ENCODE data around the gene PARK7. TPM values are rescaled to one million over a fixed set of nuclear protein-coding genes. Genes with fewer than 3 reads are reported as not detected.

PARK7 gene
- total RNA-seq, 1 experiment from 2014 or later, result 448 TPM

DNA sequence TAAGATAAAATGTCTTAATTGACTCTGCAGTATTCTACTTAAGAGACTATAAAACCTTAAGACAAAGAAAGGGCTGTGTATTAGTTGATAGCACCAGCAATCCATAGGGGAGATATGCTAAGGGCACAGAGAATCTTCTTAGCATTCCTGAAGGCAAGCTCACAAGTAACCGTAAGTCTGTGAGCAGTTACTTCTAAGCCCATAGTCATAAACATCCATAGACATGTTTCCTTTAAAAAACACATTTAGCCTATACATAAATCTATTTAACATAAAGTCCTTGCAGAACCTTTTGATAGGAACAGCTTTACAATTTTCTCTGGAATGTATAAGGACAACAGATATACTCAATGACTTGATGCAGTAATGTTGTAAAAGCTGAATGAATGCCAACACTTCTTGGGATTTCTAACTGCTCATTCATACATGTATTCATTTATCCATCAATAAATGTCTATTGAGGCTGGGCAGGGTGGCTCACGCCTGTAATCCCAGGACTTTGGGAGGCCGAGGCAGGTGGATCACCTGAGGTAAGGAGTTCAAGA, 70.9 kb downstream of the PARK7 start:
- ChIA-PET POLR2A (interaction anchor here (0.6 to 1.1 kb wide), 3 partner anchors 46 to 282 kb away, joined by 3 to 12 read pairs (median 3); no protein-coding TSS in a partner anchor), CTCF (interaction anchor here (1.4 kb wide), 1 partner anchor 282 kb away, joined by 3 read pairs; no protein-coding TSS in a partner anchor)
- peaks cover 51% of the 10 kb centered on the region for H3K4me1 ChIP-seq (ENCODE audit: control insufficient read depth, insufficient read depth, low read length)
- no peaks in the 10 kb centered on the region for H3K27me3 ChIP-seq (ENCODE audit: control insufficient read depth, insufficient read depth, low read length)
- H3K9me3 ChIP-seq (ENCODE audit: control insufficient read depth, insufficient read depth, low read depth, low read length), result no peaks in the 10 kb centered on the region
- intact Hi-C loops (cut with micrococcal nuclease; ENCODE audit: unreplicated experiment), result no loop called here
- no peak for DNase-seq (ENCODE audit: low read depth, low spot score)
- BruUV-seq (replicated peaks), result no TSS peak
- in situ Hi-C loops (cut with HindIII; ENCODE audit: low pct_unique_long_range_greater_than_20kb, low sequenced_read_pairs), result no loop called here
- H3K27ac ChIP-seq (ENCODE audit: low read length), result peak overlapping the region; percentile 98
- ATAC-seq, result no peak
- no peak overlapping the region for H3K4me3 ChIP-seq (ENCODE audit: low read depth in 2 of 2, low read length in 2 of 2)
- TF ChIP-seq POLR2AphosphoS5 (IDR thresholded peaks at IDR 0.05; ENCODE audit: low read depth, low read length) (no peak), TCF7L2 (IDR thresholded peaks at IDR 0.05; ENCODE audit: low read depth, low read length) (0 out of 2 replicates have a peak, but pooled peaks have one; percentile 24)
- H3K36me3 ChIP-seq (ENCODE audit: control insufficient read depth, insufficient read depth, low read length), result no peaks in the 10 kb centered on the region

DNA sequence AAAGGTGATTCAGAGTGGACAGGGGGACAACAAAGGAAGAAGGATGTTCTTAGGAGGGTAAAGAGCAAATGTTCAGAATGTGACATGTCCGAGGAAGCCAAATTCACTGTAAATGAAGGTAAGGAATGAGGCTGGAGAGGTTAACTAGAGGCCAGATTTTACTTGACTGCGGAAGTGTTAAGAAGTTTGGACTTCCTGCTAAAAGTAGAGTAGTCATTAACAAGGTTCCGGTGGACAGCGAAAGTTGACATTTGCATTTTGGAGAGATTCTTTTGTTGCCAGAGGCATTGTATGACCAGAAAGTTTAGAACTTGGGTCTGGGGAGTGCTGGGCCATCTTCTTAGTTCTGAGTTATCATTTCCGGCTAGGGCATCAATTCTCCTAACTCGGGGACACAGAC, 71.8 kb downstream of the PARK7 start:
- Histone ChIP-seq H3K27me3 (ENCODE audit: control insufficient read depth, insufficient read depth, low read length) (no peaks in the 10 kb centered on the region), H3K4me3 (ENCODE audit: low read depth in 2 of 2, low read length in 2 of 2) (no peak overlapping the region), H3K27ac (ENCODE audit: low read length) (peak overlapping the region; percentile 98), H3K4me1 (ENCODE audit: control insufficient read depth, insufficient read depth, low read length) (peaks cover 42% of the 10 kb centered on the region), H3K36me3 (ENCODE audit: control insufficient read depth, insufficient read depth, low read length) (no peaks in the 10 kb centered on the region), H3K9me3 (ENCODE audit: control insufficient read depth, insufficient read depth, low read depth, low read length) (no peaks in the 10 kb centered on the region)
- POLR2A ChIA-PET, result no interaction called here
- no peak for ATAC-seq
- TF ChIP-seq CTCF (IDR thresholded peaks at IDR 0.05) (no peak), POLR2AphosphoS5 (IDR thresholded peaks at IDR 0.05; ENCODE audit: low read depth, low read length) (no peak), SIN3A (IDR thresholded peaks at IDR 0.05; ENCODE audit: borderline replicate concordance, insufficient read depth, low read depth, low read length) (no peak), TCF7L2 (IDR thresholded peaks at IDR 0.05; ENCODE audit: low read depth, low read length) (no peak)
- TF ChIP-seq, protein P1, sequence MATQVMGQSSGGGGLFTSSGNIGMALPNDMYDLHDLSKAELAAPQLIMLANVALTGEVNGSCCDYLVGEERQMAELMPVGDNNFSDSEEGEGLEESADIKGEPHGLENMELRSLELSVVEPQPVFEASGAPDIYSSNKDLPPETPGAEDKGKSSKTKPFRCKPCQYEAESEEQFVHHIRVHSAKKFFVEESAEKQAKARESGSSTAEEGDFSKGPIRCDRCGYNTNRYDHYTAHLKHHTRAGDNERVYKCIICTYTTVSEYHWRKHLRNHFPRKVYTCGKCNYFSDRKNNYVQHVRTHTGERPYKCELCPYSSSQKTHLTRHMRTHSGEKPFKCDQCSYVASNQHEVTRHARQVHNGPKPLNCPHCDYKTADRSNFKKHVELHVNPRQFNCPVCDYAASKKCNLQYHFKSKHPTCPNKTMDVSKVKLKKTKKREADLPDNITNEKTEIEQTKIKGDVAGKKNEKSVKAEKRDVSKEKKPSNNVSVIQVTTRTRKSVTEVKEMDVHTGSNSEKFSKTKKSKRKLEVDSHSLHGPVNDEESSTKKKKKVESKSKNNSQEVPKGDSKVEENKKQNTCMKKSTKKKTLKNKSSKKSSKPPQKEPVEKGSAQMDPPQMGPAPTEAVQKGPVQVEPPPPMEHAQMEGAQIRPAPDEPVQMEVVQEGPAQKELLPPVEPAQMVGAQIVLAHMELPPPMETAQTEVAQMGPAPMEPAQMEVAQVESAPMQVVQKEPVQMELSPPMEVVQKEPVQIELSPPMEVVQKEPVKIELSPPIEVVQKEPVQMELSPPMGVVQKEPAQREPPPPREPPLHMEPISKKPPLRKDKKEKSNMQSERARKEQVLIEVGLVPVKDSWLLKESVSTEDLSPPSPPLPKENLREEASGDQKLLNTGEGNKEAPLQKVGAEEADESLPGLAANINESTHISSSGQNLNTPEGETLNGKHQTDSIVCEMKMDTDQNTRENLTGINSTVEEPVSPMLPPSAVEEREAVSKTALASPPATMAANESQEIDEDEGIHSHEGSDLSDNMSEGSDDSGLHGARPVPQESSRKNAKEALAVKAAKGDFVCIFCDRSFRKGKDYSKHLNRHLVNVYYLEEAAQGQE (IDR thresholded peaks at IDR 0.05; ENCODE audit: insufficient read depth in 1 of 2, low read depth in 2 of 2, low read length in 1 of 2), result no peak
- intact Hi-C loops (cut with micrococcal nuclease; ENCODE audit: unreplicated experiment) (no loop called here), in situ Hi-C loops (cut with HindIII; ENCODE audit: low pct_unique_long_range_greater_than_20kb, low sequenced_read_pairs) (no loop called here)
- CTCF ChIA-PET, result interaction anchor here (0.5 to 1.4 kb wide), 2 partner anchors 60 to 281 kb away, joined by 3 to 5 read pairs; no protein-coding TSS in a partner anchor
- no TSS peak for BruUV-seq (replicated peaks)
- DNase-seq (ENCODE audit: low read depth, low spot score), result no peak

Other genes starting within 250 kb of the PARK7 start
- 106 TPM for gene VAMP3, start 190.4 kb upstream of the PARK7 start, total RNA-seq (2021; ENCODE audit: unreplicated experiment)
- 17.0 TPM for gene PER3, start 177.4 kb upstream of the PARK7 start, total RNA-seq (2021; ENCODE audit: unreplicated experiment)
- not detected for gene UTS2, start 108.6 kb upstream of the PARK7 start, total RNA-seq (2021; ENCODE audit: unreplicated experiment)
- gene TNFRSF9, start 20.9 kb upstream of the PARK7 start, total RNA-seq (2021; ENCODE audit: unreplicated experiment), result 0.23 TPM
- 299 TPM for gene ERRFI1, start 64.6 kb downstream of the PARK7 start, total RNA-seq (2021; ENCODE audit: unreplicated experiment)

All from Panc1 (cell line).